SK-N-SH (cell line): Measurements from ENCODE around the gene ZBTB24. TPM values are rescaled to one million over a fixed set of nuclear protein-coding genes. Genes with fewer than 3 reads are reported as not detected.

ENCODE experiments used
- CTCF ChIA-PET: fragments of 300-600, 350-600 bp; formaldehyde crosslinking; extraction: SDS; loops from one replicate; lab custom pipeline; 2021; lab: Yijun Ruan, JAX
- POLR2A ChIA-PET: fragments of 350-600 bp; sonication (Branson Sonifier 250); formaldehyde crosslinking; extraction: SDS; loops from one replicate; lab custom pipeline; 2020; ENCODE audit warnings: antibody characterized with exemption, inconsistent platforms; lab: Yijun Ruan, JAX
- DNase-seq: peaks from one replicate; pipeline ENCODE4 v3.0.0; 2012
- H2AFZ ChIP-seq: fragments of 200-600 bp; sonication (generic); 2 replicates; pipeline ENCODE4 v1.8.1; 2016; ENCODE audit warnings: antibody characterized with exemption, mild to moderate bottlenecking, low read depth
- H3F3A ChIP-seq: fragments of 200-600 bp; sonication (generic); replicated peaks from 2 replicates; pipeline ENCODE3; 2016; ENCODE audit warnings: antibody characterized with exemption, mild to moderate bottlenecking; ENCODE audit not compliant: insufficient read depth
- H3K27ac ChIP-seq, 2 experiments: fragments of 200-500 bp in 1 of 2; fragments of 200-600 bp in 1 of 2; sonication (Bioruptor generic) in 1 of 2; sonication (generic), shearing (Covaris generic) in 1 of 2; 2 replicates each; pipeline versions ENCODE4 v1.5.1 to v1.6.1; 2014 to 2016; ENCODE audit warnings: low read depth in 2 of 2, inconsistent platforms in 1 of 2, low read length in 1 of 2, mild to moderate bottlenecking in 1 of 2, mixed read lengths in 1 of 2
- H3K27me3 ChIP-seq: fragments of 200-600 bp; sonication (generic), shearing (Covaris generic); 2 replicates; pipeline ENCODE4 v1.6.1; 2016; ENCODE audit warnings: mixed run types; ENCODE audit not compliant: insufficient read depth
- H3K36me3 ChIP-seq, 2 experiments: fragments of 200-500 bp in 1 of 2; fragments of 200-600 bp in 1 of 2; sonication (Bioruptor generic) in 1 of 2; sonication (generic) in 1 of 2; replicated peaks in 1 of 2; 2 replicates each; pipeline versions ENCODE3 to v1.5.1; 2014 to 2016; ENCODE audit warnings: low read length in 1 of 2, mild to moderate bottlenecking in 1 of 2; ENCODE audit not compliant: insufficient read depth in 2 of 2, control insufficient read depth in 1 of 2
- H3K4me1 ChIP-seq, 2 experiments: fragments of 200-500 bp in 1 of 2; fragments of 200-600 bp in 1 of 2; sonication (Bioruptor generic) in 1 of 2; sonication (generic), shearing (Covaris generic) in 1 of 2; 2 replicates each; pipeline versions ENCODE4 v1.5.1 to v1.6.1; 2014 to 2016; ENCODE audit warnings: low read depth in 1 of 2, low read length in 1 of 2, mixed run types in 1 of 2; ENCODE audit not compliant: insufficient read depth in 2 of 2, control insufficient read depth in 1 of 2
- H3K4me2 ChIP-seq: fragments of 200-600 bp; sonication (generic), shearing (Covaris generic); 2 replicates; pipeline ENCODE4 v1.6.1; 2017; ENCODE audit warnings: mixed run types
- H3K4me3 ChIP-seq, 2 experiments: fragments of 200-500 bp in 1 of 2; fragments of 200-600 bp in 1 of 2; sonication (Bioruptor generic) in 1 of 2; sonication (generic), shearing (Covaris generic) in 1 of 2; 2 replicates each; pipeline versions ENCODE4 v1.5.1 to v1.8.1; 2014 to 2016; ENCODE audit warnings: low read depth in 2 of 2, inconsistent platforms in 1 of 2, low read length in 1 of 2, mild to moderate bottlenecking in 1 of 2, mixed read lengths in 1 of 2, moderate library complexity in 1 of 2
- H3K79me2 ChIP-seq: fragments of 200-600 bp; sonication (generic); 2 replicates; pipeline ENCODE4 v1.8.1; 2017; ENCODE audit warnings: mild to moderate bottlenecking; ENCODE audit not compliant: insufficient read depth
- H3K9ac ChIP-seq: fragments of 200-600 bp; sonication (generic); 2 replicates; pipeline ENCODE4 v1.6.1; 2017; ENCODE audit warnings: mixed run types
- H3K9me2 ChIP-seq: fragments of 200-600 bp; sonication (generic); 2 replicates; pipeline ENCODE4 v1.6.1; 2017; ENCODE audit warnings: mixed run types
- H3K9me3 ChIP-seq: fragments of 200-600 bp; sonication (generic); 2 replicates; pipeline ENCODE4 v1.6.1; 2017; ENCODE audit warnings: mixed run types, mild to moderate bottlenecking, moderate library complexity
- H4K20me1 ChIP-seq: fragments of 200-600 bp; sonication (generic); 2 replicates; pipeline ENCODE4 v1.6.1; 2017; ENCODE audit warnings: mild to moderate bottlenecking, mixed run types; ENCODE audit not compliant: insufficient read depth
- CTCF ChIP-seq: fragments of 200-600 bp; sonication (generic); IDR thresholded peaks from 2 replicates; pipeline ENCODE4 v1.6.1; 2017; ENCODE audit warnings: antibody characterized with exemption, mild to moderate bottlenecking, moderate library complexity
- ELF1 ChIP-seq: IDR thresholded peaks from 2 replicates; pipeline ENCODE4 v1.4.0; 2012
- EZH2phosphoT487 ChIP-seq: fragments of 200-600 bp; sonication (generic); IDR thresholded peaks from 2 replicates; pipeline ENCODE4 v1.6.1; 2017; ENCODE audit warnings: low read depth, mixed run types, mild to moderate bottlenecking, antibody characterized with exemption, moderate library complexity, borderline replicate concordance
- FOXJ3 ChIP-seq: sonication (generic); formaldehyde crosslinking; IDR thresholded peaks from 2 replicates; pipeline ENCODE4 v1.5.1; 2020; ENCODE audit warnings: mild to moderate bottlenecking, missing genetic modification reagents
- GABPA ChIP-seq: IDR thresholded peaks from 2 replicates; pipeline ENCODE4 v1.4.0; 2012; ENCODE audit warnings: low read depth, mild to moderate bottlenecking
- GATA2 ChIP-seq: sonication (generic); formaldehyde crosslinking; IDR thresholded peaks from 2 replicates; pipeline ENCODE4 v1.5.0; 2020; ENCODE audit warnings: mild to moderate bottlenecking, missing genetic modification reagents
- JUND ChIP-seq: IDR thresholded peaks from 2 replicates; pipeline ENCODE4 v1.4.0; 2012
- MEF2A ChIP-seq: IDR thresholded peaks from 2 replicates; pipeline ENCODE4 v1.4.0; 2012; ENCODE audit warnings: low read depth, borderline replicate concordance
- MXI1 ChIP-seq: IDR thresholded peaks from 2 replicates; pipeline ENCODE4 v1.6.1; 2012; ENCODE audit warnings: mild to moderate bottlenecking, low read depth, low read length, improper control_type of control experiment
- NFIC ChIP-seq: IDR thresholded peaks from 2 replicates; pipeline ENCODE4 v1.4.0; 2012; ENCODE audit warnings: borderline replicate concordance
- PBX3 ChIP-seq: IDR thresholded peaks from 2 replicates; pipeline ENCODE4; 2012
- RAD21 ChIP-seq: IDR thresholded peaks from 2 replicates; pipeline ENCODE4 v1.6.1; 2012; ENCODE audit warnings: mild to moderate bottlenecking, low read length
- RCOR1 ChIP-seq: fragments of 150-350 bp; IDR thresholded peaks from 2 replicates; pipeline ENCODE4 v1.6.1; 2017; ENCODE audit warnings: antibody characterized with exemption, low read length
- REST ChIP-seq: IDR thresholded peaks from 2 replicates; pipeline ENCODE4 v1.6.1; 2012; ENCODE audit warnings: mild to moderate bottlenecking, low read depth, low read length, moderate library complexity
- RFX5 ChIP-seq: IDR thresholded peaks from 2 replicates; pipeline ENCODE4 v1.6.1; 2012; ENCODE audit warnings: mild to moderate bottlenecking, improper control_type of control experiment, low read length
- TEAD4 ChIP-seq: IDR thresholded peaks from 2 replicates; pipeline ENCODE4 v1.4.0; 2012; ENCODE audit warnings: mild to moderate bottlenecking, borderline replicate concordance; ENCODE audit not compliant: insufficient read depth
- USF1 ChIP-seq: IDR thresholded peaks from 2 replicates; pipeline ENCODE4 v1.4.0; 2012; ENCODE audit warnings: low read depth, borderline replicate concordance
- USF2 ChIP-seq: fragments of 150-350 bp; IDR thresholded peaks from 2 replicates; pipeline ENCODE4 v1.6.1; 2017; ENCODE audit warnings: antibody characterized with exemption, low read length, low read depth, borderline replicate concordance
- ZBTB33 ChIP-seq: IDR thresholded peaks from 2 replicates; pipeline ENCODE4 v1.4.0; 2012; ENCODE audit warnings: low read depth, borderline replicate concordance
- WGBS: methylation state at CpG from one replicate; pipeline ENCODE4 v1.1.6; 2017; ENCODE audit warnings: low lambda C conversion rate; 5-methylcytosine and 5-hydroxymethylcytosine counted together
- polyA plus RNA-seq, 3 experiments: library from polyadenylated mRNA; depleted of rRNA; stranded (reverse); fragments of >200 nt; gene quantifications; 2 replicates each; pipeline ENCODE4 v1.2.3, GENCODE V29; 2012

Gene ZBTB24
- polyA plus RNA-seq, 1 of the 3 experiments (the other 2 are of a cell fraction), result 1.7 TPM

- TF ChIP-seq MXI1, result no peak
- no peak for TF ChIP-seq MEF2A
- no peak for TF ChIP-seq RAD21
- TF ChIP-seq FOXJ3, result no peak
Observed at GRCh38 chr6:109473120-109473519, 9.9 kb downstream of the ZBTB24 start (continued).

GRCh38 chr6:109472132-109472995 is 10.7 kb downstream of the ZBTB24 start:
- Histone ChIP-seq H2AFZ (no peak overlapping the region), H3K36me3 (peaks cover 23 to 74% of the 10 kb centered on the region in 2 experiments), H3K27me3 (no peaks in the 10 kb centered on the region), H3K79me2 (peaks cover 13% of the 10 kb centered on the region; the same call in 1 of the 2 replicates), H3K9ac (no peak overlapping the region), H4K20me1 (peaks cover 8% of the 10 kb centered on the region; the same call in 1 of the 2 replicates), H3K27ac (no peak overlapping the region), H3K4me1 (no peaks in the 10 kb centered on the region; a peak in 1 of 4 replicates), H3K4me2 (no peak overlapping the region), H3K9me3 (no peaks in the 10 kb centered on the region), H3F3A (no peaks in the 10 kb centered on the region), H3K9me2 (no peaks in the 10 kb centered on the region), H3K4me3 (no peak overlapping the region)
- ChIA-PET CTCF (interaction anchor here (1.1 kb wide), 1 partner anchor 13 kb away, joined by 3 read pairs; no protein-coding TSS in a partner anchor), POLR2A (no interaction called here)
- WGBS, result 96% methylated on average over 9 of the region's 9 CpGs
- no peak for TF ChIP-seq RCOR1
- TF ChIP-seq GABPA, result no peak
- TF ChIP-seq EZH2phosphoT487, result no peak
- no peak for TF ChIP-seq ZBTB33
- no peak for TF ChIP-seq CTCF
- no peak for TF ChIP-seq REST
- no peak for TF ChIP-seq GATA2 (CRISPR knock-in tag)
- TF ChIP-seq JUND, result no peak
- TF ChIP-seq TEAD4, result no peak
- no peak for TF ChIP-seq ELF1
- TF ChIP-seq USF1, result no peak
- TF ChIP-seq PBX3, result no peak
- TF ChIP-seq USF2, result no peak
- TF ChIP-seq RFX5, result no peak
- no peak for TF ChIP-seq MXI1
- no peak for TF ChIP-seq NFIC
- no peak for DNase-seq
